GM12878 (cell line): Measurements from ENCODE around the gene SFXN1. TPM values are rescaled to one million over a fixed set of nuclear protein-coding genes. Genes with fewer than 3 reads are reported as not detected.

Experiments
- ATF7 ChIP-seq: fragments of 450-650 bp; IDR thresholded peaks from 2 replicates; pipeline ENCODE4 v1.6.1; 2016; ENCODE audit warnings: low read depth, mild to moderate bottlenecking
- BCL11A ChIP-seq: IDR thresholded peaks from 2 replicates; pipeline ENCODE4 v1.6.1; 2011; ENCODE audit warnings: low read depth, low read length
- BMI1 ChIP-seq: fragments of 450-650 bp; IDR thresholded peaks from 2 replicates; pipeline ENCODE4 v1.6.1; 2016; ENCODE audit warnings: mild to moderate bottlenecking, moderate library complexity, borderline replicate concordance
- CHD2 ChIP-seq: IDR thresholded peaks from 2 replicates; pipeline ENCODE4 v1.6.1; 2011; ENCODE audit warnings: low read depth, low read length, improper control_type of control experiment, borderline replicate concordance
- CREB1 ChIP-seq: IDR thresholded peaks from 2 replicates; pipeline ENCODE4 v1.6.1; 2012; ENCODE audit warnings: low read depth, mild to moderate bottlenecking, inconsistent platforms
- FOXM1 ChIP-seq: IDR thresholded peaks from 2 replicates; pipeline ENCODE4 v1.6.1; 2012; ENCODE audit warnings: low read depth, mild to moderate bottlenecking, inconsistent platforms, low read length, moderate library complexity
- IKZF1 ChIP-seq: fragments of 450-650 bp; conservative IDR thresholded peaks from 2 replicates; pipeline ENCODE4 v1.6.1; 2017; ENCODE audit warnings: antibody characterized with exemption, mild to moderate bottlenecking
- NR2C1 ChIP-seq: fragments of 450-650 bp; IDR thresholded peaks from 2 replicates; pipeline ENCODE4 v1.6.1; 2017; ENCODE audit warnings: antibody characterized with exemption, mild to moderate bottlenecking, moderate library complexity
- PML ChIP-seq: IDR thresholded peaks from 2 replicates; pipeline ENCODE4 v1.6.1; 2012; ENCODE audit warnings: low read length, inconsistent platforms
- POLR2A ChIP-seq: IDR thresholded peaks from 2 replicates; pipeline ENCODE4 v1.6.1; 2011; ENCODE audit warnings: low read depth, mild to moderate bottlenecking, low read length
- POU2F2 ChIP-seq: IDR thresholded peaks from 3 replicates; pipeline ENCODE4 v1.6.1; 2011; ENCODE audit warnings: low read depth, mild to moderate bottlenecking, low read length, borderline replicate concordance
- RB1 ChIP-seq: fragments of 450-650 bp; formaldehyde crosslinking; IDR thresholded peaks from 2 replicates; pipeline ENCODE4 v1.6.1; 2017; ENCODE audit warnings: mild to moderate bottlenecking, borderline replicate concordance
- RFX5 ChIP-seq: IDR thresholded peaks from 2 replicates; pipeline ENCODE4 v1.6.1; 2011; ENCODE audit warnings: low read depth, low read length, improper control_type of control experiment
- SIX5 ChIP-seq: IDR thresholded peaks from 2 replicates; pipeline ENCODE4 v1.6.1; 2011; ENCODE audit warnings: mild to moderate bottlenecking, low read depth, low read length, moderate library complexity; ENCODE audit not compliant: severe bottlenecking
- SMARCA5 ChIP-seq: fragments of 450-650 bp; IDR thresholded peaks from 2 replicates; pipeline ENCODE4 v1.6.1; 2017; ENCODE audit warnings: mild to moderate bottlenecking
- TARDBP ChIP-seq: IDR thresholded peaks from 2 replicates; pipeline ENCODE4 v1.6.1; 2016; ENCODE audit warnings: borderline replicate concordance
- TCF7 ChIP-seq: IDR thresholded peaks from 2 replicates; pipeline ENCODE4 v1.6.1; 2014; ENCODE audit warnings: antibody characterized with exemption, borderline replicate concordance
- YY1 ChIP-seq: IDR thresholded peaks from 2 replicates; pipeline ENCODE4 v1.6.1; 2011; ENCODE audit warnings: low read depth, mild to moderate bottlenecking, low read length
- ZSCAN29 ChIP-seq: fragments of 450-650 bp; IDR thresholded peaks from 2 replicates; pipeline ENCODE4 v1.6.1; 2017; ENCODE audit warnings: mild to moderate bottlenecking, moderate library complexity
- polyA plus RNA-seq, 11 experiments: library from polyadenylated mRNA; depleted of rRNA in 4 of 11; unstranded in 6 of 11; stranded (reverse) in 5 of 11; fragments of >200 nt; fragmentation: Nextera tagmentation in 4 of 11; fragmentation: Illumina TruSeq in 1 of 11; extraction: Ambion mirVana in 4 of 11; extraction: Trizol in 1 of 11; gene quantifications; 1 replicate in 1 of 11; 2 replicates in 10 of 11; pipeline versions ENCODE4 v1.2.1 to v1.2.3, GENCODE V29; 2011 to 2016; ENCODE audit warnings: inconsistent platforms in 2 of 11, missing spikeins in 2 of 11, low read depth in 1 of 11
- total RNA-seq, 4 experiments: library from RNA; depleted of rRNA in 3 of 4; stranded (reverse); fragments of >200 nt in 3 of 4; fragmentation: Illumina TruSeq in 1 of 4; extraction: Trizol in 1 of 4; gene quantifications; 2 replicates each; pipeline versions ENCODE4 v1.2.1 to v1.2.3, GENCODE V29; 2013 to 2021
- TF ChIP-seq, protein P1 (sequence below): fragments of 450-650 bp; IDR thresholded peaks from 2 replicates; pipeline ENCODE4 v1.6.1; 2018; ENCODE audit warnings: mild to moderate bottlenecking, low read depth, moderate library complexity; ENCODE audit not compliant: partially characterized antibody
- TF ChIP-seq, protein P2 (sequence below): fragments of 150-350 bp; IDR thresholded peaks from 2 replicates; pipeline ENCODE4 v1.6.1; 2014; ENCODE audit warnings: mild to moderate bottlenecking, low read depth, low read length
- TF ChIP-seq, protein P3 (sequence below): fragments of 450-650 bp; formaldehyde crosslinking; IDR thresholded peaks from 2 replicates; pipeline ENCODE4 v1.4.0; 2022; ENCODE audit warnings: mild to moderate bottlenecking, moderate library complexity
- TF ChIP-seq, protein P4 (sequence below): IDR thresholded peaks from 2 replicates; pipeline ENCODE4 v1.6.1; 2011; ENCODE audit warnings: borderline replicate concordance, low read depth, mild to moderate bottlenecking, moderate library complexity, mixed read lengths, low read length; ENCODE audit not compliant: insufficient read depth; ENCODE audit errors: extremely low read length

SFXN1 gene
- total and polyA plus RNA-seq, 10 of the 15 experiments (the other 5 are each of a cell fraction or from before 2014, with no cell fraction given) = 18.0 to 248 (median 103) TPM

DNA sequence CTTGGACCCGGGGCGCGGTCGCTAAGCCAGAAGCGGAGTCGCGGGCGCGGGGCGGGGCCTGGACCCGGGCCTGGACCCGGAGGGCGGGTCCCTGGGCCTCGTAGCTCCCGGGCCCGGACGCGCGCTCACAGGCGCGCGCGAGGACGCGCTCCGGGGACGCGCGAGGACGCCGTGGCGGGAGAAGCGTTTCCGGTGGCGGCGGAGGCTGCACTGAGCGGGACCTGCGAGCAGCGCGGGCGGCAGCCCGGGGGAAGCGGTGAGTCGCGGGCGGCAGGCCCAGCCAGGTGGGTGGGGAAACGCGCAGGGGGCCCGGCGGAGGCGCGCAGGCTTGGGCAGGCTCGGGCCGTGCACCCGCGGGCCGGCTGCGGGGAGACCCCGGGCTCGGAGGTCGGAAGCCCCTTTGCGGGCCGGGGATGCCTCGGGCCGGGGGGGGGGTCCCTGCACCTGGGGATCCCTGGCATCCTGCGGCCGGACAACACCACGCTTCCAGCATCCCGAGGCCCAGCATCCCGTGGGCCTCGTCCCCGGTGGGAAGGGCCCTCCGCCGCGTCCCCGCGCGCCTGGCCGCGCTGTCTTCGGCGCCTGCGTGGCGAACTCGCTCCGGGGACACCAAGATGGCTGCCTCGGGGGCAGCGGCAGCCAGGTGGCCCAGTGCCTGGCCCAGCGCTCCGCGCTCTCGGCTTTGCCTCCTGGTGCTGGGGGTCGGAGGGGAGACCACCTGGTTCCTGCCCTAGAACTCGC is at the start of gene SFXN1 (continued):
- TF ChIP-seq BMI1 (no peak), CHD2 (0 out of 2 replicates have a peak, but pooled peaks have one; percentile 4), CREB1 (no peak), SIX5 (no peak), RB1 (peak; percentile 95; the same call in 1 of the 2 replicates), PML (no peak; the same call in 1 of the 2 replicates), ZSCAN29 (no peak), ATF7 (no peak), IKZF1 (peak; percentile 80), BCL11A (no peak), TARDBP (no peak), TCF7 (no peak), RFX5 (no peak), POU2F2 (no peak), FOXM1 (no peak), NR2C1 (0 out of 2 replicates have a peak, but pooled peaks have one; percentile 37), POLR2A (peak; percentile 91), SMARCA5 (no peak), YY1 (peak; percentile 96)
- TF ChIP-seq, protein P1, sequence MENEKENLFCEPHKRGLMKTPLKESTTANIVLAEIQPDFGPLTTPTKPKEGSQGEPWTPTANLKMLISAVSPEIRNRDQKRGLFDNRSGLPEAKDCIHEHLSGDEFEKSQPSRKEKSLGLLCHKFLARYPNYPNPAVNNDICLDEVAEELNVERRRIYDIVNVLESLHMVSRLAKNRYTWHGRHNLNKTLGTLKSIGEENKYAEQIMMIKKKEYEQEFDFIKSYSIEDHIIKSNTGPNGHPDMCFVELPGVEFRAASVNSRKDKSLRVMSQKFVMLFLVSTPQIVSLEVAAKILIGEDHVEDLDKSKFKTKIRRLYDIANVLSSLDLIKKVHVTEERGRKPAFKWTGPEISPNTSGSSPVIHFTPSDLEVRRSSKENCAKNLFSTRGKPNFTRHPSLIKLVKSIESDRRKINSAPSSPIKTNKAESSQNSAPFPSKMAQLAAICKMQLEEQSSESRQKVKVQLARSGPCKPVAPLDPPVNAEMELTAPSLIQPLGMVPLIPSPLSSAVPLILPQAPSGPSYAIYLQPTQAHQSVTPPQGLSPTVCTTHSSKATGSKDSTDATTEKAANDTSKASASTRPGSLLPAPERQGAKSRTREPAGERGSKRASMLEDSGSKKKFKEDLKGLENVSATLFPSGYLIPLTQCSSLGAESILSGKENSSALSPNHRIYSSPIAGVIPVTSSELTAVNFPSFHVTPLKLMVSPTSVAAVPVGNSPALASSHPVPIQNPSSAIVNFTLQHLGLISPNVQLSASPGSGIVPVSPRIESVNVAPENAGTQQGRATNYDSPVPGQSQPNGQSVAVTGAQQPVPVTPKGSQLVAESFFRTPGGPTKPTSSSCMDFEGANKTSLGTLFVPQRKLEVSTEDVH = no peak
- TF ChIP-seq, protein P2, sequence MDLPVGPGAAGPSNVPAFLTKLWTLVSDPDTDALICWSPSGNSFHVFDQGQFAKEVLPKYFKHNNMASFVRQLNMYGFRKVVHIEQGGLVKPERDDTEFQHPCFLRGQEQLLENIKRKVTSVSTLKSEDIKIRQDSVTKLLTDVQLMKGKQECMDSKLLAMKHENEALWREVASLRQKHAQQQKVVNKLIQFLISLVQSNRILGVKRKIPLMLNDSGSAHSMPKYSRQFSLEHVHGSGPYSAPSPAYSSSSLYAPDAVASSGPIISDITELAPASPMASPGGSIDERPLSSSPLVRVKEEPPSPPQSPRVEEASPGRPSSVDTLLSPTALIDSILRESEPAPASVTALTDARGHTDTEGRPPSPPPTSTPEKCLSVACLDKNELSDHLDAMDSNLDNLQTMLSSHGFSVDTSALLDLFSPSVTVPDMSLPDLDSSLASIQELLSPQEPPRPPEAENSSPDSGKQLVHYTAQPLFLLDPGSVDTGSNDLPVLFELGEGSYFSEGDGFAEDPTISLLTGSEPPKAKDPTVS = no peak
- TF ChIP-seq, protein P3, sequence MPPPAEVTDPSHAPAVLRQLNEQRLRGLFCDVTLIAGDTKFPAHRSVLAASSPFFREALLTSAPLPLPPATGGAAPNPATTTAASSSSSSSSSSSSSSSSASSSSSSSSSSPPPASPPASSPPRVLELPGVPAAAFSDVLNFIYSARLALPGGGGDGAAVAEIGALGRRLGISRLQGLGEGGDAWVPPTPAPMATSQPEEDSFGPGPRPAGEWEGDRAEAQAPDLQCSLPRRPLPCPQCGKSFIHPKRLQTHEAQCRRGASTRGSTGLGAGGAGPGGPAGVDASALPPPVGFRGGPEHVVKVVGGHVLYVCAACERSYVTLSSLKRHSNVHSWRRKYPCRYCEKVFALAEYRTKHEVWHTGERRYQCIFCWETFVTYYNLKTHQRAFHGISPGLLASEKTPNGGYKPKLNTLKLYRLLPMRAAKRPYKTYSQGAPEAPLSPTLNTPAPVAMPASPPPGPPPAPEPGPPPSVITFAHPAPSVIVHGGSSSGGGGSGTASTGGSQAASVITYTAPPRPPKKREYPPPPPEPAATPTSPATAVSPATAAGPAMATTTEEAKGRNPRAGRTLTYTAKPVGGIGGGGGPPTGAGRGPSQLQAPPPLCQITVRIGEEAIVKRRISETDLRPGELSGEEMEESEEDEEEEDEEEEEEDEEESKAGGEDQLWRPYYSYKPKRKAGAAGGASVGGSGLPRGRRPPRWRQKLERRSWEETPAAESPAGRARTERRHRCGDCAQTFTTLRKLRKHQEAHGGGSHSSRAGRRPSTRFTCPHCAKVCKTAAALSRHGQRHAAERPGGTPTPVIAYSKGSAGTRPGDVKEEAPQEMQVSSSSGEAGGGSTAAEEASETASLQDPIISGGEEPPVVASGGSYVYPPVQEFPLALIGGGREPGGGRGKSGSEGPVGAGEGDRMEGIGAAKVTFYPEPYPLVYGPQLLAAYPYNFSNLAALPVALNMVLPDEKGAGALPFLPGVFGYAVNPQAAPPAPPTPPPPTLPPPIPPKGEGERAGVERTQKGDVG (CRISPR knock-in tag) = no peak
- TF ChIP-seq, protein P4, sequence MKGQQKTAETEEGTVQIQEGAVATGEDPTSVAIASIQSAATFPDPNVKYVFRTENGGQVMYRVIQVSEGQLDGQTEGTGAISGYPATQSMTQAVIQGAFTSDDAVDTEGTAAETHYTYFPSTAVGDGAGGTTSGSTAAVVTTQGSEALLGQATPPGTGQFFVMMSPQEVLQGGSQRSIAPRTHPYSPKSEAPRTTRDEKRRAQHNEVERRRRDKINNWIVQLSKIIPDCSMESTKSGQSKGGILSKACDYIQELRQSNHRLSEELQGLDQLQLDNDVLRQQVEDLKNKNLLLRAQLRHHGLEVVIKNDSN = no peak
